HL-60 (cell line): ENCODE results near the gene ZDBF2.

Experiments used
- DNase-seq, 2 experiments: peaks; one replicate each; pipeline ENCODE4 v3.0.0-alpha.2; 2010 to 2020; ENCODE audit warnings: low read depth in 1 of 2, low spot score in 1 of 2
- H3K27ac ChIP-seq: fragments of 250-450 bp; sonication (Bioruptor Pico); replicated peaks from 2 replicates; pipeline ENCODE4 v1.5.1; 2020; ENCODE audit warnings: mild to moderate bottlenecking, moderate library complexity
- H3K27me3 ChIP-seq: fragments of 250-450 bp; sonication (Bioruptor Pico); 2 replicates; pipeline ENCODE4 v1.5.1; 2021; ENCODE audit warnings: mild to moderate bottlenecking, moderate library complexity; ENCODE audit not compliant: insufficient read depth, poor library complexity, severe bottlenecking
- H3K4me3 ChIP-seq: replicated peaks from 2 replicates; pipeline ENCODE4 v1.5.1; 2011; ENCODE audit warnings: mild to moderate bottlenecking, control low read depth, low read length; ENCODE audit not compliant: insufficient read depth
- GABPA ChIP-seq: IDR thresholded peaks from 2 replicates; pipeline ENCODE4 v1.6.1; 2012; ENCODE audit warnings: low read depth
- POLR2AphosphoS5 ChIP-seq: IDR thresholded peaks from 2 replicates; pipeline ENCODE4 v1.6.1; 2012; ENCODE audit warnings: low read depth
- SPI1 ChIP-seq: IDR thresholded peaks from 2 replicates; pipeline ENCODE4 v1.6.1; 2012; ENCODE audit warnings: low read depth, mild to moderate bottlenecking, borderline replicate concordance
- TF ChIP-seq, protein P1 (sequence below): IDR thresholded peaks from 2 replicates; pipeline ENCODE4 v1.6.1; 2012; ENCODE audit warnings: low read depth; ENCODE audit not compliant: insufficient replicate concordance
- TF ChIP-seq, protein P2 (sequence below): IDR thresholded peaks from one replicate; pipeline ENCODE4 v1.5.1; 2011; ENCODE audit warnings: low read length, control low read depth, inconsistent platforms; ENCODE audit not compliant: insufficient read depth

ZDBF2 gene

GRCh38 chr2:206267567-206267966 is 6.9 kb upstream of the ZDBF2 start:
- H3K27ac ChIP-seq: no peak overlapping the region
- peaks cover 38% of the 10 kb centered on the region for H3K27me3 ChIP-seq
- no peak for DNase-seq
- H3K4me3 ChIP-seq: no peak overlapping the region
- TF ChIP-seq, protein P1, sequence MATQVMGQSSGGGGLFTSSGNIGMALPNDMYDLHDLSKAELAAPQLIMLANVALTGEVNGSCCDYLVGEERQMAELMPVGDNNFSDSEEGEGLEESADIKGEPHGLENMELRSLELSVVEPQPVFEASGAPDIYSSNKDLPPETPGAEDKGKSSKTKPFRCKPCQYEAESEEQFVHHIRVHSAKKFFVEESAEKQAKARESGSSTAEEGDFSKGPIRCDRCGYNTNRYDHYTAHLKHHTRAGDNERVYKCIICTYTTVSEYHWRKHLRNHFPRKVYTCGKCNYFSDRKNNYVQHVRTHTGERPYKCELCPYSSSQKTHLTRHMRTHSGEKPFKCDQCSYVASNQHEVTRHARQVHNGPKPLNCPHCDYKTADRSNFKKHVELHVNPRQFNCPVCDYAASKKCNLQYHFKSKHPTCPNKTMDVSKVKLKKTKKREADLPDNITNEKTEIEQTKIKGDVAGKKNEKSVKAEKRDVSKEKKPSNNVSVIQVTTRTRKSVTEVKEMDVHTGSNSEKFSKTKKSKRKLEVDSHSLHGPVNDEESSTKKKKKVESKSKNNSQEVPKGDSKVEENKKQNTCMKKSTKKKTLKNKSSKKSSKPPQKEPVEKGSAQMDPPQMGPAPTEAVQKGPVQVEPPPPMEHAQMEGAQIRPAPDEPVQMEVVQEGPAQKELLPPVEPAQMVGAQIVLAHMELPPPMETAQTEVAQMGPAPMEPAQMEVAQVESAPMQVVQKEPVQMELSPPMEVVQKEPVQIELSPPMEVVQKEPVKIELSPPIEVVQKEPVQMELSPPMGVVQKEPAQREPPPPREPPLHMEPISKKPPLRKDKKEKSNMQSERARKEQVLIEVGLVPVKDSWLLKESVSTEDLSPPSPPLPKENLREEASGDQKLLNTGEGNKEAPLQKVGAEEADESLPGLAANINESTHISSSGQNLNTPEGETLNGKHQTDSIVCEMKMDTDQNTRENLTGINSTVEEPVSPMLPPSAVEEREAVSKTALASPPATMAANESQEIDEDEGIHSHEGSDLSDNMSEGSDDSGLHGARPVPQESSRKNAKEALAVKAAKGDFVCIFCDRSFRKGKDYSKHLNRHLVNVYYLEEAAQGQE: no peak
- no peak for TF ChIP-seq POLR2AphosphoS5
- TF ChIP-seq, protein P2, sequence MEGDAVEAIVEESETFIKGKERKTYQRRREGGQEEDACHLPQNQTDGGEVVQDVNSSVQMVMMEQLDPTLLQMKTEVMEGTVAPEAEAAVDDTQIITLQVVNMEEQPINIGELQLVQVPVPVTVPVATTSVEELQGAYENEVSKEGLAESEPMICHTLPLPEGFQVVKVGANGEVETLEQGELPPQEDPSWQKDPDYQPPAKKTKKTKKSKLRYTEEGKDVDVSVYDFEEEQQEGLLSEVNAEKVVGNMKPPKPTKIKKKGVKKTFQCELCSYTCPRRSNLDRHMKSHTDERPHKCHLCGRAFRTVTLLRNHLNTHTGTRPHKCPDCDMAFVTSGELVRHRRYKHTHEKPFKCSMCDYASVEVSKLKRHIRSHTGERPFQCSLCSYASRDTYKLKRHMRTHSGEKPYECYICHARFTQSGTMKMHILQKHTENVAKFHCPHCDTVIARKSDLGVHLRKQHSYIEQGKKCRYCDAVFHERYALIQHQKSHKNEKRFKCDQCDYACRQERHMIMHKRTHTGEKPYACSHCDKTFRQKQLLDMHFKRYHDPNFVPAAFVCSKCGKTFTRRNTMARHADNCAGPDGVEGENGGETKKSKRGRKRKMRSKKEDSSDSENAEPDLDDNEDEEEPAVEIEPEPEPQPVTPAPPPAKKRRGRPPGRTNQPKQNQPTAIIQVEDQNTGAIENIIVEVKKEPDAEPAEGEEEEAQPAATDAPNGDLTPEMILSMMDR: no peak
- TF ChIP-seq SPI1: no peak
- no peak for TF ChIP-seq GABPA

DNA sequence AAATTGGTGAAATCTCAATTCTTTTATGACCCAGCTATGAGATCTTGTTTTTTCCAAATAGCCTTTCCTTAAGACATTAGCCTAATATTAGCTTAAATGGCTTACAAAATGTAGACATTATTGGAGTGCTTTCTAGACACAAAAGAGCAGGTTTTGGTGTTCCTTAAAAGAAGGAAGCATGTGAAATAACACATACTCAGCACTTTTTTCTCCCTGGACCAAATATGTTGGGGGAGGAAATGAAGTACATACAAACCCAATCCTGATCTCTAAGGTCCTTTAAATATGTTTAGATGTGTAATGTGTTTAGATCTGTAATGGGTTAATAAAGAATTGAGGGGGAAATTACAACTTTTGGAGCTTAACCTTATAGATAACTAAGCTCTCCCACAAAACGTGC is 3.4 kb upstream of the ZDBF2 start:
- peaks cover 36% of the 10 kb centered on the region for H3K27me3 ChIP-seq
- no peak overlapping the region for H3K4me3 ChIP-seq
- no peak for TF ChIP-seq POLR2AphosphoS5
- no peak for TF ChIP-seq GABPA
- TF ChIP-seq, protein P2: no peak
- TF ChIP-seq, protein P1: no peak
- TF ChIP-seq SPI1: no peak
- DNase-seq: no peak
- no peak overlapping the region for H3K27ac ChIP-seq

GRCh38 chr2:206273905-206274304 is 558 bp upstream of the ZDBF2 start:
- Histone ChIP-seq H3K27ac (no peak overlapping the region), H3K4me3 (peak overlapping the region; percentile 84; the same call in 1 of the 2 replicates), H3K27me3 (peaks cover 39% of the 10 kb centered on the region)
- no peak for DNase-seq
- TF ChIP-seq, protein P1: no peak
- no peak for TF ChIP-seq GABPA
- TF ChIP-seq, protein P2: no peak
- no peak for TF ChIP-seq SPI1
- no peak for TF ChIP-seq POLR2AphosphoS5
